TTC549 (cell line): ENCODE data around the gene UBE2J1.
"Not testable (repeated sequence)": the region's sequence is repeated elsewhere in the genome, so short reads cannot be mapped to it uniquely, and the experiment has no call there.

Source experiments
- FAIRE-seq: peaks from 2 replicates; lab custom pipeline; 2012; peaks lifted over from hg19 to GRCh38; lab: Jason Lieb, UNC

The UBE2J1 gene

DNA sequence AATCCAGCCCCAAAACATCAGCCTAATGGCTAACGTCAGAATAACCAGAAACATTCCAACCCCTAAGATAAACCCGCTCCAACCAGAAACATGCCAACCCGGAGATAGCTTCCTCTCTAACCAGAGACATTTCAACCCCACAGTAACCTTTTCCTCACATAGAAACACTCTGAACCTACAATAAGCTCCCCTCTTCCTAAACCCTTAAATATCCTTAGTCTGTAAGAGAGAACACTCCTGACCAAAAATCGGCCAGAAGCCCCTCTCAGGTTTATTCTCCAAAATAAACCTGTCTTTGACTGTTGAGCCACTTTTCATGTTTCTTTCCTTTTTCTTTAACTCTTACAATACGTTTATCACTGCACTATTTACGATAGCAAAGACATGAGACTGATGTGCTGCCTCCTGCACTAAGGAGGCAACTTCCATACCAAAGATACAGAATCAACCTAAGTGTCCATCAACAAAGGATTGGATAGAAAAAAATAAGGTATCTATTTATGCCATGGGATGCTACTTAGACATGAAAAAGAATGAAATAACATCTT lies 32.4 kb downstream of the UBE2J1 start:
- FAIRE-seq: no peak

GRCh38 chr6:89317067-89317466 lies 35.5 kb downstream of the UBE2J1 start:
- no peak for FAIRE-seq

DNA sequence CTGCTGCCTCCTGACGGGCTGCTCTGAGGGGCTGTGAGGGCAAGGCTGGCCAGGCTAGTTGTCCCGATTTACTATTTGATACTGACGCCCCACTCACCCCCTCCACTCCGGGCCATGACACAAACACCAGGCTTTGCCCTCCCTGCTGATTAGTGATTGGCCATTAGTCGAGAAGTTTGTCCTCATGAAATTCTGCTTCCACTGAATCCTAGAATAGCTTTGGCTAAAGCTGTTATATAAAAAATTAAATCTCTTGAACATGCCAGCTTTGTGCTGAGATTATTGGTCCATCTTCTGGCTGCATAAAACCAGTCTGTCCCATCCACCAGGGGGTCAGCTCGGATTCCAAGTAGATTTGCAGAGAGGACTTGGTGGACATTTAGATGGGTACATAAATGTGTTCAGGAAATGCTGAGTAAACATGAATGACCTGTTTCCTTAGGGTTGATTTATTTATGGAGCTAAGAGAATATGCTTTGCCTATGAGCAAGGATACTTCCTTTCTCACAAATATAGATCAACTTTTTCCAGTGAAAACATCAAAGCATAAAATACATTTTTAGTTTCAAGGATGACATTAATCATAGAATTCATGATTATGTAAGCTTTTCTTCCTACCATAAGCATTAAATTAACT lies 37.2 kb downstream of the UBE2J1 start, which contains the start of gene GABRR2:
TSS of gene GABRR2 (minus strand) at position 51 of the 637 bp plus-strand sequence. CDS start 134 bp downstream, outside the sequence.
- FAIRE-seq: no peak

DNA sequence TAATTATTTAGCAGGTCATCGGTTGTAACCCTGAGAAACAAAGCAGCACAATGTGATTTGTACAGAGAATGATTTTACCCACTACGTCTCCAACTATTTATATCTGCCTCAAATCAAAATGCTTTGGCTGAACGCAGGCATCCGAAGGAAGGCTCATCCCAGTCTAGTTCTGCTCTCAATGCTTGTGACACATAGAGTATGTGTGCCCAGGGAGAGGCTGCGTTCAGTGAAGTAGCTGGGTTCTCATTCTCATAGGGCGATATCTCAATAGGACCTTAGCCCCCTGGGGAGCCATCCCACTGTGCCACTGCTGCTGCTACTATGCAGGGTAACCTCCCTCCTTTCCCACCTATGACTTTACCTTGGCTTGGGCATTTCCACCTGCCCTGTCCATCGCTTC lies 37.8 kb downstream of the UBE2J1 start:
- no peak for FAIRE-seq

DNA sequence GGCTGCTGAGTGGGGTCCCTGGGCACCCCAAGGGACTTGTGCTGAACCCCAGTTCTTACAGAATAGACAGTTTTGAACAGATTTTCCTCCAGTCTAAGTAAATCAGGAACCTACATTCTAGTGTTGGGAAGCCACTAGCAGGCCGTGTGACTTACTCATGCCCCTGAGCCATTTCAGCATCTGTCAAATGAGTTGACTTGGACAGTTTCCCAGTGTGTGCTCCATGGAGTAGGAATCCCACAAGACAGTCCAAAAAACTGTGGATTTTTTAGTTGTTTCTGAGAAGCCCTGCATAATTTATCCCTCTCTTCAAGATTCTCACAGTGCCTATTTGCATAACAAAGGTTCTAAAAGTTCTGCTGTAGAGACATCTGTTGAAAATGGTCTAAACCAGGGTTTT lies 39.5 kb downstream of the UBE2J1 start:
- no peak for FAIRE-seq

GRCh38 chr6:89311853-89312531 lies 40.5 kb downstream of the UBE2J1 start:
- no peak for FAIRE-seq

DNA sequence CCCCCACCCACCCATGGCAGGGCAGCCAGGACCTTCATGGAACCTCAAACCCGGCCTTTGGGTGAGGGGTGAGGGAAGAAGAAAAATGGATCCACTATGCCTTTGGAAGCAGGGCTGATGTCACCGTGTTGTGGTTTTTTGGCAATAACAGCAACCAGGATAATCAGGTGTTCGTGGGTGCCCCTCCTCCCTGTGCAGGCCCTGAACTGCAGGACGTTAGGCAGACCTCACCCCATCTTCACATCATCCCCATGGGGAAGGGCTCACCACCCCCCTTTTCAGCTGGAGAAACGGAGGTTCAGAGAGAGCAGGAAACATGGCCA lies 41.0 kb downstream of the UBE2J1 start:
- FAIRE-seq: no peak

GRCh38 chr6:89310929-89311328 lies 41.6 kb downstream of the UBE2J1 start:
- FAIRE-seq: no peak

DNA sequence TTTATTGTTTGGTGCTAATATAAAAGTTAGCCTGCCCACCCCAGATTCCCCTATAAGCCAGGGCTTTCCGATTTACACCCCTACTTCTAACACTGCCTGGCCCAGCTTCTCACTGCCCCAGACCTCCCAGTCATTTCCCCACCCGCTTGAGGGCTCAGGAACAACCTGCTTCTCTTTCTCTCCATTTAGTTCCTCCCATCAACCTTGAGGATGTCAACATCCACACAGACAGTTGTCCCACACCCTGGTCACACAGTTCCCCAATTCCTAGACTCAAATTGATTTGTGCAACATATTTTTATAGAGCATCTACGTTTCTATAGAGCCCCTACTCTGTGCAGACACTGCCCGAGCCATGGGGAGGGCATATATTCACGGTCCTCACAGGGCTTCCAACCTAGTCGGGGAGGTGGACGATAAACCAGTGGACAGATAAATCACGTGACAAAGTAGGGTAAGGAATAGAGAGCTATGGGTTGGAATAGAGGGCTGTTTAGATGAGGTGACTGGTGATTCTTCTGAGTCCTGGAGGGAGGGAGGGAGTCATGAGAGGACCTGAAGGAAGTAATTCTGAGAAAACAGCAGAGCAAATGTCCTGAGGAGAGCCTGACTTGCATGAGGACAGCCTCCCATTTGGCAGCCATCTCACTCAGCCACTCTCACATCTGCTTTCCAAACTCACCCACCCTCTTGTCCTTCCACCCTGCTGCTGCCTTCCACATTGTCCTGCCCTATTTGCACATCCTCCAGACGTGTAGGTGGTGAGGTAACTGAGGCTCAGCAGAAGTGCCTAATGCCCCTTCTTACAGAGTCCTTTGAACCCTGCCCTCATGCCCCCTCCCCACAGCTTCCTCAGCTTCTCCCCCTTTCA lies 43.8 kb downstream of the UBE2J1 start:
- FAIRE-seq: no peak

DNA sequence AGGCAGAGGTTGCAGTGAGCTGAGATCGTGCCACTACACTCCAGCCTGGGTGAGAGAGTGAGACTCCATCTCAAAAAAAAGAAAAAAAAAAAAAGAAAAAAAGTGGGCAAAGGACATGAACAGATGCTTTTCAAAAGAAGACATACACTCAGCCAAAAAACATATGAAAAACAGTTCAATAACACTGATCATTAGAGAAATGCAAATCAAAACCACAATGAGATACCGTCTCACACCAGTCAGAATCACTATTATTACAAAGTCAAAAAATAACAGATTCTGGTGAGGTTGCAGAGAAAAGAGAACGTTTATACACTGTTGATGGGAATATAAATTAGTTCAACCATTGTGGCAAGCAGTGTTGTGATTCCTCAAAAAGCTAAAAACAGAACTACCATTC lies 48.0 kb downstream of the UBE2J1 start:
- not testable (repeated sequence) for FAIRE-seq

GRCh38 chr6:89302936-89303335 lies 49.6 kb downstream of the UBE2J1 start:
- FAIRE-seq: no peak

GRCh38 chr6:89302195-89302770 lies 50.2 kb downstream of the UBE2J1 start:
- no peak for FAIRE-seq

- no peak for FAIRE-seq
Observed at GRCh38 chr6:89301586-89302194, 50.8 kb downstream of the UBE2J1 start.

DNA sequence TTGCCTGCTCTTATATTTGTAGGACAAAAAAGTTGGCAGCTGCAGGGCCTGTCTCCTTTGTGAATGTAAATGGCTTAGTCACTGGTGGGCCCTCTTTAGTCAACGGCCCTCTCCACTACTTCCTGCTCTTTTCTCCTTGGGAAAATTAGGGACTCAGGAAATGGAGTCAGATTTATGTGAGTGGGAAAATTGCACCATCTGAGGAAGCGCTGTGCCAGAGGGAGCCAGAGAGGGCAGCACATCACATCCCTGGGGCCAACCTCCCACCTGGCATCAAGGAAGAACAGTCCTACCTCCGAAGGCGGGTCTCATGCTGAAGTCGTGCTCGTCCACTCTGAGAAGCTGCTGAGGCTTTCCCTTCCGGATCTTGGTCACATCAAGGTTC lies 53.1 kb downstream of the UBE2J1 start:
- no peak for FAIRE-seq

DNA sequence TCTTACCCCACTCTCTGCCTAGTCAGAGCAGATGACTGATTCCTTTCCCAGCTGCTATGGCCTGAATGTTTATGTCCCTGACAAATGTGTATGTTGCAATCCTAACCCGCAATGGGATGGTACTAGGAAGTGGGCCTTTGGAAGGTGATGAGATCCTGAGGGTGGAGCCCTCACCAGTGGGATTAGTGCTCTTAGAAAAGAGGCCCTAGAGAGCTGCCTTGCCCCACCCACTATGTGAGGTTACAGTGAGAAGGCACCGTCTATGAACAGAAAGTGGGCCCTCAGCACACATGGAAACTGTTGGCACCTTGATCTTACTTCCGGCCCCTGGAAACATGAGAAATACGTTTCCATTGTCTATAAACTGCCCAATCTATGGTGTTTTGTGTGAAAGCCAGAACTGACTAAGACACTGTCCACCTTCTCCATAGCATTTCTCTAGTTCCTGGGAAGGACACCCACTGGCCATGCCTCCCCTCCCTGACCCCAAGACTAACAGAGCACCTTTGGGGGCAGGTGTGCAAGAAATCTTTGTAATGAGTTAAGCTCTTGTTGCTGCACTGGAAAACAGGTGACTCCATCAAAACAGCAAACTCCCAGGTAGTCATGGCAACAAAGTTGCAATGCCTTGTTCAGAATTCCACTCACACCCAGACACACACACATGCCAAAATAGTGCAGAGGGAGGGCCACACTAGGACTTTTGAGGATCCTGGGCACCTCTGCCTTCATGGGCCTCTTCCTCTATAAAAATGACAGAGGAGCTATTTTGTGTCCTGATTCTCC lies 53.6 kb downstream of the UBE2J1 start:
- no peak for FAIRE-seq

- no peak for FAIRE-seq
Observed at GRCh38 chr6:89297695-89298351, 54.7 kb downstream of the UBE2J1 start.

DNA sequence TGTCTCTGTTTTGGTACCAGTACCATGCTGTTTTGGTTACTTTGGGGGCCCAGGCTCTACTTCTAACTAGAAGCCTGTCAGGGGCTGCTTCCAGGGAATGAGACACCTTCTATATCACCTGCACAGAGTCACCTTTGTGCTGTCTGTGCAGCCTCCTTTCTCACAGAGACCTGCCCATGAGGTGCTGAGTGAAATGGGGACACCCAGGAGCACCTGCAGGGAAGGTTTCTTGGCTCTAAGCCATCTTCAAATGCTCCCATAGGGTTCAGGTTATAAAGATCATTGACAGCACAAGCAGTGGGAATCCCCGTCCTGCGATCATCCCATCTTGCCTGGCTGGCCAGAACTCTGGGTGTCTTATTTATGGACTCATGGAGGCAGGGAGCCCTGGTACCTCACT lies 56.5 kb downstream of the UBE2J1 start:
- no peak for FAIRE-seq

DNA sequence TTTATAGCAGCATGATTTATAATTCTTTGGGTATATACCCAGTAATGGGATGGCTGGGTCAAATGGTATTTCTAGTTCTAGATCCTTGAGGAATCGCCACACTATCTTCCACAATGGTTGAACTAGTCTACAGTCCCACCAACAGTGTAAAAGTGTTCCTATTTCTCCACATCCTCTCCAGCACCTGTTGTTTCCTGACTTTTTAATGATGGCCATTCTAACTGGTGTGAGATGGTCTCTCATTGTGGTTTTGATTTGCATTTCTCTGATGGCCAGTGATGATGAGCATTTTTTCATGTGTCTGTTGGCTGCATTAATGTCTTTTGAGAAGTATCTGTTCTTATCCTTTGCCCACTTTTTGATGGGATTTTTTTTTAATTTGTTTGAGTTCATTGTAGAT lies 57.4 kb downstream of the UBE2J1 start:
- not testable (repeated sequence) for FAIRE-seq

GRCh38 chr6:89291256-89291819 lies 61.2 kb downstream of the UBE2J1 start:
- no peak for FAIRE-seq

- FAIRE-seq: no peak
Observed at GRCh38 chr6:89290401-89291155, 61.9 kb downstream of the UBE2J1 start.
